HG02938 (cell line): ENCODE data around the gene CKAP2L.
"Not testable (repeated sequence)": the region's sequence is repeated elsewhere in the genome, so short reads cannot be mapped to it uniquely, and the experiment has no call there.

Experiments used
- ATAC-seq: cut with Tn5 transposase; IDR thresholded peaks from one replicate; pipeline ENCODE4 v1.9.1; 2021; ENCODE audit warnings: mild to moderate bottlenecking, moderate library complexity; ENCODE audit not compliant: unreplicated experiment

The CKAP2L gene

GRCh38 chr2:112728029-112728362 lies 36.4 kb downstream of the CKAP2L start:
- no peak for ATAC-seq

DNA sequence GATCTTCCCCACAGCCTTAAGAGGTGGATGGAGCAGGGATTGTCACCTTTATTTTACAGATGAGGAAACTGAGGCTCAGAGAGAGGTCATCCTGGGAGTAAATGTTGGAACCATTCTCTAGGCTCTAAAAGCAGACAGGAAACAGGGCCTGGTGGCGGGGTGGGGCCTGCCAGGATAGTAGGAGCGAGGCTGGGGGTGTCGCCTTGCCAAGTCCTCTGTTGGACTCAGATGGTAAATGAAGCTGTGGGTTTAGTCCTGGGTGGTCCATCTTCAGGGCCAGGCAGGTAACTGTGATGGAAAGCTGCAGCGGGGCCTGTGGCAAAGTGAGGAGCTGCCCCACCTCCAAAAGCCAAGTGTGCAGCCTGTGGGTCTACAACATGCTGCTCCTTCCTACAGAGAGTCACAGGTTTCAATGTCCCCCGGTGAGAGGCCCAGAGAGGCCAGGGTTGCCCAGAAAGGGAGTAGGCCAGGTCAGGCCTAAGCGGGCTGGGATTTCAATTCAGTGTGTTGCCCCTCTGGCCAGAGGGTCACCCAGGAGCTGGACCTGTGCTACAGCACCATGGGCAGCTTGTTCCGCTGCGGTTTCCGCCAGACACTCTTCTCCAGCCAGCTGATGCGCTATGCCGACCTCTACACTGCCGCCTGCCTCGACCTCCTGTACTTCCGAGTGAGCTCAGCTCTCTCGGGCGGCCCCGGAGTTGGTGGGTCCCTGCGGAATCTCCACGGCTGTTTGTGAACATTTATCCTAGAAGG lies 37.0 kb downstream of the CKAP2L start:
- no peak for ATAC-seq

GRCh38 chr2:112726487-112727190 lies 37.8 kb downstream of the CKAP2L start:
- ATAC-seq, result peak; percentile 70

- ATAC-seq, result no peak
These were observed 38.6 kb downstream of the CKAP2L start for GRCh38 chr2:112725545-112726457.

DNA sequence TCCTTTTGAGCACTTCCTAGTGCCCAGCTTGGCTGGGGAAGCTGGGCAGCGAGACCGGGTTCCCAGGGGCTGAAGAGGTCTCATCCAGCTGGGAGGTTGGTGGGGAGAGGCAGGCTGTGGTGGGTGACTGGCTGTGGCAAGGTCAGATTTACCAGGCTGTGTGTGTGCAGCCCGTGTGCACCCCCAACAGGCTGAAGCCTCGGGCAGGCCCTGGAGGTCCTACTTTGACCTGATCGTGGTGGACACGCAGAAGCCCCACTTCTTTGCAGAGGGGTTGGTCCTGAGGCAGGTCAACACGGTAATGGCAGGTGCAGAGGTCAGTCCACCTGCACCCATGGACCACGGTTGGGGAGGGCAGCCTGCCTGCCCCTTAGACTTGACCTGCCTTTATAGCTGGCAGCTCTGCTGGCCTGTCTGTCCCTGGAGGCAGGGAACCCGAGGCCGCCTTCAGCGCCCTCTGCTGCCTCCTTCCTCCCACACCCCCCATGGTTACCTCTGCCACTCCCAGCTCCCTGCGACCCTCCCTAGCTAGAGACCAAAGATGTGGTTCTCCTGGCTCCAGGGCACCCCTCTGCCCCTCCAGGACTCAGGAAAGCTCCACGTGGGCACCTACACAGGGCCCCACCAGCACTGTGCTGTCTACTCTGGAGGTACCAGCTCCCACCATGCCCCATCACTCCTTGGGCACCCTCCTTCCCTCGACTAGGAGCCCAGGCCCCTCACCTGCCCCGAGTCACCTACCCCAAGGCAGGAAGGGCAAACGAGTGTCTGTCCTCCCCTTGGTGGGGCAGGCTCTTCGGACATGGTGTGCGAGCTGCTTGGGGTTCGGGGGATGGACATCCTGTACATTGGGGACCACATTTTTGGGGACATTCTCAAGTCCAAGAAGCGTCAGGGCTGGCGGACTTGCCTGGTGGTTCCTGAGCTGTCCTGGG lies 39.6 kb downstream of the CKAP2L start:
- ATAC-seq, result no peak

DNA sequence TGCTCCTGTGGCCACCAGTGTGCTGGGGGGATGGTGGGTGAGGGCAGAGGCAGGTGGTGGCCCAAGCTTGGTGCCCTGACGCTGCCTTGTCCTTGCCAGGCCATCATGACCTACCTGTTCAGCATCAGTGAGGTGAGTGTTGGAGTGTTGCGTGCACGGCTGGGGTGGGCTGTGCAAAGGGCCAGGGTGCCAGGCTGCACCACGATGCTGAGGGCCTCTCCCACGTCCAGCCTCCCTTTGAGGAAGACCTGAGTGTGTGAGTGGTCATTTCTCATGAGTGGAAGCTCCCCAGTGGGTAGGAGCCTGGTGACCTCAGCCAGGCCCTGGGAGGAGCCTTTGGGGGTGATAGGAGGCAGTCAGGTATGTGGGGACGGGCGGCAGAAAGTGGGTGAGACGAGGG lies 40.4 kb downstream of the CKAP2L start:
- ATAC-seq, result no peak

- no peak for ATAC-seq
These were observed 40.9 kb downstream of the CKAP2L start for GRCh38 chr2:112723547-112723940.

DNA sequence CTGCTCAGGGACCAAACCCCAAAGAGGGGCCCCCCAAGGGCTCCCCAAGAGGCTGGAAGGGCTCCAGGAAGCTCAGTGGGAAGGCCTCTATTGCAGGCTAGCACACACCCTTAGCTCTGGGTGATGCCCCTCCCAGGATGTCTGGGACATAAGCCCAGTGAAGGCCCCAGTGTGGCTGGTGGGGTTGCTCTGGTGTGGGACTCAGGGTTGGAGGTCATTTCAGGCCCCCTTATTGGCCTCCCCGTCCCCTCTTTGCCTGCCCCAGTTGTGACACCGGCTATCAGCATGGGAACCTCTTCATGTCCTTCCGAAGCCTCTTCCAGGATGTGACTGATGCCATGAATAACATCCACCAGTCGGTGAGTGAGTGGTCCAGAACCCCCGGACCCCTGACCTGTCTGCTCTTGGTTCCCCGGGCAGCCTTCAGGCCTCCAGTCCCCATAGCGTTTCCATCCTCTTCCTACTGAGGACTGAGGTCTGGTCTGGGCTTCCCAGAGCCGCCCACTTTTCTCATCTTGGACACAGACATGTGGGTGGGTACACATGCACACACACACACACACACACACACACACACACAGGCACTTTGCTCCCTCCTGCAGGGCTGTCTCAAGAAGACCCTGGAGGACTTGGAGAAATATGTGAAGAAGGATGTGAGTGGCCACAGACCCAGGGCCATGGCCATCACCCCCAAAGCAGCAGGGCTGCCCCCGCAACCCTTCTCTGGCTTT lies 41.4 kb downstream of the CKAP2L start:
- ATAC-seq, result no peak

DNA sequence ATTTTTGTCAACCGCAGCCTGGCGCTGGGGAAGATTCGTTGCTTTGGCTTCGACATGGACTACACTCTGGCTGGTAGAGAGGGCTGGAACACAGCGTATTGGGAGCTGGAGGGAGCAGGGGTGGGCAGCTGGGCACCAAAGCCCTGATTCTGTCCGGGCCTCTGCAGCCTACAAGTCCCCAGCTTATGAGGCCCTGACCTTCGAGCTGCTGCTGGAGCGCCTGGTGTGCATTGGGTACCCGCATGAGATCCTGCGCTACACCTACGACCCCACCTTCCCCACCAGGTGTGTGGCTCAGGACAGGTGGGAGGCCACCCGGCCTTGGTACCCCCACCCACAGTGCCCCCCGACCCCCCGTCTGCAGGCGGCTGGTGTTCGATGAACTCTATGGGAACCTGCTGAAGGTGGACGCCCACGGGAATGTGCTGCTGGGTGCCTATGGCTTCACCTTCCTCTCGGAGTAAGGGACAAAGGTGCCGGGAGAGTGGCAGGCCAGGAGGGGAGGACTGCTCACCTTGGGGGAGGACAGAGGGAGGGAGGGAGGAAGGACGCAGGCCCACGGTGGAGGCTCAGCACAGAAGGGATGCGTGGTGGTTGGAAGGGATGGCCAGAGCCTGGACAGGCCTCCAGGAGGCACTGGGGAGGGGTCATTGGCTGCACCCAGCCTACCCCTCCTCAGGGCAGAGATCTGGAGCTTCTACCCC lies 42.4 kb downstream of the CKAP2L start:
- no peak for ATAC-seq

- ATAC-seq, result no peak
These were observed 43.6 kb downstream of the CKAP2L start, which contains the start of gene NT5DC4 for GRCh38 chr2:112720785-112721184. Gene NT5DC4 (plus strand): TSS chr2:112721020. CDS start chr2:112721080, 60 bp downstream.

DNA sequence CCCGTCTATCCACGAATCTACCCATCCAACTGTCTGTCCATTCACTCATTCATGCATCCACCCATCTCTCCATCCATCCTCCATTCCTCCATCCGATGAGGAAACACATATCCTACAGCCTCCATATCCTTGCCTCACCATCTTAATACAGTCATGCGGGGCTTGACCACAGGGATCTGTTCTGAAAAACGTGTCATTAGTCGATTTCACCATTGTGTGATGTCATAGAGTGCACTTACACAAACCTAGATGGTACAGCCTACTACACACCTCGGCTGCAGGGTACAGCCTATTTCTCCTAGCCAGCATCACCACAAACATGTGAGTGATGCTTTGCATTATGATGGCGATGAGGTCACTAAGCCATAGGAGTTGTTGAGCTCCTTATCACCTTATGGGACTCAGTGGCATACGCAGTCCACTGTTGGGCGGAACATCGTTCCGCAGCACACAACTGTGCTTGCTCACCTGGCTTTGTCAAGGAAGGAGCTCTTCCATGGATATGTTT lies 45.5 kb downstream of the CKAP2L start:
- ATAC-seq, result no peak

DNA sequence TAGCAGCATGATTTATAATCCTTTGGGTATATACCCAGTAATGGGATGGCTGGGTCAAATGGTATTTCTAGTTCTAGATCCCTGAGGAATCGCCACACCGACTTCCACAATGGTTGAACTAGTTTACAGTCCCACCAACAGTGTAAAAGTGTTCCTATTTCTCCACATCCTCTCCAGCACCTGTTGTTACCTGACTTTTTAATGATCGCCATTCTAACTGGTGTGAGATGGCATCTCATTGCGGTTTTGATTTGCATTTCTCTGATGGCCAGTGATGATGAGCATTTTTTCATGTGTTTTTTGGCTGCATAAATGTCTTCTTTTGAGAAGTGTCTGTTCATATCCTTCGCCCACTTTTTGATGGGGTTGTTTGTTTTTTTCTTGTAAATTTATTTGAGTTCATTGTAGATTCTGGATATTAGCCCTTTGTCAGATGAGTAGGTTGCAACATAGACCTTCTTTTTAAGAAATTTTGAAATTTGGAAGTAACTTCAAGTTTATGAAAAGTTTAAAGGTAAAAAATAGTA lies 47.5 kb downstream of the CKAP2L start:
- not testable (repeated sequence) for ATAC-seq

DNA sequence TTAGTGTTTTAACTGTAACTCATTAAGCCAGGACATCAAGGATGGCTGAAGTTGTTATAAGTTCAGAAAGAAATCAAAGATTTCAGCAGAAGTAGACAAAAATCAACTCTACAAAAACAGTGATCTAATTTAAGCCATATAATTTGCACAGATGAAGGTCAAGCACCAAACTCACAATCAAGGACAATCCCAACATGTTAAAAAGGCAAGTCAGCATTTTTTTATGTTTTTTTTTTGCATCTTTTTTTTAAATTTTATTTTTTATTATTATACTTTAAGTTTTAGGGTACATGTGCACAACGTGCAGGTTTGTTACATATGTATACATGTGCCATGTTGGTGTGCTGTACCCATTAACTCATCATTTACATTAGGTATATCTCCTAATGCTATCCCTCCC lies 48.3 kb downstream of the CKAP2L start:
- not testable (repeated sequence) for ATAC-seq

DNA sequence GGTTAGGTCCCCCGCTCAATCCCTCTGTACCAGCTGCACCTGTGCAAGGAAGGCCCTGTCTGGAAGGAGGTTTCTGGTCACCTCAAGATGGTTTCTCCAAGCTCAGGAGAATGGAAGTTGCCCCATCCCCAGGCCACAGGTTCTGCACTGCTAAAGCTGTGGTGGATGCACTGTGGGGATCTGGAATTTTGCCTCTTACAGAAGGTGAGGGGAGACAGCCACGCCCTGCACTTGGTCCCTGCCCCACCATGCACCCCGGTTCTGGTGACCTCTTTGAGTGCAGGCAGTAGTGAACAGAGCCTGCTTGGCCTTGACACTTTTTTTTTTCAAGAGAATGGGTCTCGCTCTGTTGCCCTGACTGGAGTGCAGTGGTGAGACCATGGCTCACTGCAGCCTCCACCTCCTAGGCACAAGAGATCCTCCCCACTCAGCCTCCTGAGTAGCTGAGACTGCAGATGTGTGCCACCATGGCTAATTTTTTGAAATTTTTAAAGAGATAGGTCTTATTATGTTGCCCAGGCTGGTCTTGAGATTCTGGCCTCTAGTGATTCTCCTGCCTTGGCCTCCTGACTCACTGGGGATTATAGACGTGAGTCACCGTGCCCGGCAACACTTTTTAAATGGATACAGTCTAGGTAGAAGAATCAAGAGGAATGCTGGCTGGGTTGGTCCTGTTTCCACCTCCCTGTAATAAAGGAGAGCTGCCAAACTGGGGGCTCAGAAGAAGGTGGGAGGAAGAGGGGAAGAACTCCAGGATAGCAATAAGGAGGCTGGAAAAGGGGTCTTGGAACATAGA lies 49.4 kb downstream of the CKAP2L start:
- no peak for ATAC-seq

DNA sequence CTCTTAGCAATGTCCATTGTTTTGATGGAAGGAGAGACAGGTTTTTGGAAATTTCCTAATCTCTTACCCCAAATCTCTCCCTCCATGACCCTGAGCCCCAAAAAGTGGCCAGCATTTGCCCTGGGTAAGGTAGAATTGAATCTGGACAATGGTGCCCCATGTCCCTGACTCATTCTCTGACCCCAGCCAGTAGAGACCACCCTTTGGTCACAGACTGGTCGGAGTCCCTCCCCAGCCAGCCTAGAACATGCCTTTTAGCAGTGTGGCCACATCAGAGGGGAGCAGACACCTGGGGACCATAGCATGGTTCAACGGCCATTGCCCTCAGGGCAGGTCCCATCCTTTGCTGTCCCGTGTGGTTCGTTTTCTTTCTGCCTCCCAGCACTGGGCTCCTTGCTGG lies 50.1 kb downstream of the CKAP2L start:
- ATAC-seq, result no peak

DNA sequence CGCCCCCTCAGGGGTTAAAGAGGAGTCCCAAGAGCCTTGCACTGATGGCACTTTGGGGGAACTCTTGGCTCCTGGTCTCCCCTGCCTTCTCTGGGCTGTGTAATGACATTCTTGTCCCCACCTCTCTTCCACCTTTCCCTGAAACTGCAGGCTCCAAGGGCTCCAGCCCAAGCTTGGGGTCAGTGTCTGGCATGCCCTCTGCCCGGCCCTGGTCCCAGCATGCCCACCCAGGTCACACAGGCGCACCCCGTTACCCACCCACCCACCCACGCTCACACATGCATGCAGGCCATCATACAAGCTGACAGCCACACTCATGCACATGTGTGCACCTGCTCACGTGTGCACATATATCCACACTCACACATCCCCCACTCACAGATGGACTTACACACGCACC lies 50.5 kb downstream of the CKAP2L start:
- ATAC-seq, result no peak

DNA sequence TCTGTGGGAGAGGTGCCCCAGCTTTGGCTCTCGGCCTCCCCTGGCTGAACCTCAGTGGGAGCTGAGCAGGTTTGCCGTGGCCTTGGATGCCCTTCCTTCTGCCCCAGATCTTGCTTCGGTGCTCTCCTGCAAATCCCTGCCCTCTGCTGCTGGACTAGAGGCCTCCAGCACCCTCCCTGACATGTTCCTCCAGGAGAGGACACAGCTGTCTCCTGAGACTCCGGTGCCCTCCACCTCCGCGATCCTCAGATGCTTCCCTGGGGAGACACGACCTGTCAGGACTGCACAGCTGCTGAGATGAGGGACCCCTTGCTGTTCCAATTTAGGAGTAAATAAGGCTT lies 50.9 kb downstream of the CKAP2L start:
- ATAC-seq, result no peak
